Activated CD8-positive, alpha-beta memory T cell treated with anti-CD3 and anti-CD28 coated beads, Interleukin-2, amount 10 ng/mL, durations not matched to agents 7 days and 5 days (primary cell): ENCODE results near the gene NPAS2. TPM values are rescaled to one million over a fixed set of nuclear protein-coding genes. Genes with fewer than 3 reads are reported as not detected.

ENCODE experiments used
- ATAC-seq: fragments of 150-1000 bp; cut with Tn5 transposase; one replicate; pipeline ENCODE4 v1.10.0; 2021; ENCODE audit warnings: moderate library complexity
- CTCF ChIA-PET: fragments of 350-600 bp; sonication (Branson Sonifier 250); formaldehyde crosslinking; loops from one replicate; lab custom pipeline; 2021; ENCODE audit warnings: antibody characterized with exemption; lab: Charles Lee
- DNase-seq: peaks from one replicate; pipeline ENCODE4 v3.0.0-alpha.2; 2020
- H3K27ac Mint-ChIP-seq: one replicate; pipeline ENCODE4 v1.8.0; 2021; ENCODE audit warnings: mild to moderate bottlenecking, mixed read lengths
- H3K27me3 Mint-ChIP-seq: one replicate; pipeline ENCODE4 v1.8.0; 2021; ENCODE audit warnings: mixed read lengths
- H3K36me3 Mint-ChIP-seq: one replicate; pipeline ENCODE4 v1.8.0; 2021; ENCODE audit warnings: mild to moderate bottlenecking, mixed read lengths
- H3K4me1 Mint-ChIP-seq: one replicate; pipeline ENCODE4 v1.8.0; 2021; ENCODE audit warnings: mixed read lengths
- H3K4me3 Mint-ChIP-seq: one replicate; pipeline ENCODE4 v1.8.0; 2021; ENCODE audit warnings: mild to moderate bottlenecking, moderate library complexity, mixed read lengths
- H3K9me3 Mint-ChIP-seq: one replicate; pipeline ENCODE4 v1.8.0; 2022; ENCODE audit warnings: low read depth, mixed read lengths
- total RNA-seq, 2 experiments: library from RNA; stranded (reverse); gene quantifications; one replicate each; pipeline ENCODE4 v1.2.3, GENCODE V29; 2021

NPAS2 gene
- total RNA-seq, 2 experiments from 2014 or later, result 0.41 to 0.47 TPM

DNA sequence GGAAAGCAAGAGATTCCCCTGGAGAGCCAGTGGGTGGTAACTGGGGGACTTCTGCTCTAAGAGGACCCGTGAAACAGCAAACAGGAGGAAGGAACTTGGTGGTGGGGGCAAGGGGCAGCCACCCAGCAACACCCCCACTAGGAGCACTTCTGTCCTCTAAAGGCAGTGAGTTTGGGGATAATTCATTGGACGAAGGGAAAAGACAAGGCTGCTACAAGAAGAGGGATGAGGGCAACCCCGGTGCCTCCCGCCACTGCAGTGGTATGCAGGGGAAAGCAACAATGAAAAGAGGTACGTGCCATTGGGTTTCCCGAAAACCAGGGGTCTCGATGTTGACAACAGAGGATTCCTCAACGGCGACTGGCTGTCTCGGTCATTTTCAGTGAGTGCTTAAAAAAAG, 191.2 kb downstream of the NPAS2 start:
- peaks cover 57% of the 10 kb centered on the region for H3K36me3 Mint-ChIP-seq
- H3K4me1 Mint-ChIP-seq, result peaks cover 37% of the 10 kb centered on the region
- CTCF ChIA-PET, result no interaction called here

DNA sequence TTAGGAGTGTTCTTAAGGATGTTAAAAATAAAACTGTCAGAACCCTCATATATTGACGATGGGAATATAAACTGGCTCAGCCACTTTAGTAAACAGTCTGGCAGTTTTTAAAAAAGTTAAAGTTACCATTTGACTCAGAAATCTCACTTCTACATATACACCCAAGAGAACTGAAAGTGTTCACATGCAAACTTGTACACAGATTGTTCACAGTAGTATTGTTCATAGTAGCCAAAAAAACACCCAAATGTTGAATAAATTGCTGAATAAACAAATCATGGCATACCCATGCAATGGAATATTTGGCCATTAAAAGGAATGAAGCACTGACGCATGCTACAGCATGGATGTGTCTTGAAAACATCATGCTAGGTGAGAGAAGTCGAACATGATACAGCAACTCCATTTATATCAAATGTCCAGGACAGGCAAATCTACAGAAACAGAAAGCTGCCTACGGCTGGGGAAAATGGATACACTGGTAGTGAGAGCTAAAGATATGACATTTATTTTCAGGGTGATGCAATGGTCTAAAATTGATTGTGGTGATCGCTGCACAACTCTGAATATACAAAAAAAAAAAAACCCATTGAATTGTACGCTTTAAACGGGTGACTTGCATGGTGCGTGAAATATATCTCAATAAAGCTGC, 192.2 kb downstream of the NPAS2 start:
- ATAC-seq (no peak), DNase-seq (no peak)
- no peak overlapping the region for H3K4me3 Mint-ChIP-seq
- H3K36me3 Mint-ChIP-seq, result peaks cover 49% of the 10 kb centered on the region
- H3K9me3 Mint-ChIP-seq, result no peaks in the 10 kb centered on the region
- CTCF ChIA-PET, result interaction anchor here (0.7 to 3.0 kb wide), 17 partner anchors 9 to 405 kb away, joined by 3 to 24 read pairs (median 4); partner anchors contain the start of genes CNOT11, RPL31 and TBC1D8
- H3K27me3 Mint-ChIP-seq, result no peaks in the 10 kb centered on the region
- peak overlapping the region; percentile 28 for H3K27ac Mint-ChIP-seq
- H3K4me1 Mint-ChIP-seq, result peaks cover 34% of the 10 kb centered on the region

More for the DNA sequence above, 191.2 kb downstream of the NPAS2 start:
- H3K27me3 Mint-ChIP-seq, result no peaks in the 10 kb centered on the region
- no peak overlapping the region for H3K27ac Mint-ChIP-seq
- ATAC-seq (no peak), DNase-seq (no peak)
- H3K4me3 Mint-ChIP-seq, result no peak overlapping the region
- H3K9me3 Mint-ChIP-seq, result no peaks in the 10 kb centered on the region

DNA sequence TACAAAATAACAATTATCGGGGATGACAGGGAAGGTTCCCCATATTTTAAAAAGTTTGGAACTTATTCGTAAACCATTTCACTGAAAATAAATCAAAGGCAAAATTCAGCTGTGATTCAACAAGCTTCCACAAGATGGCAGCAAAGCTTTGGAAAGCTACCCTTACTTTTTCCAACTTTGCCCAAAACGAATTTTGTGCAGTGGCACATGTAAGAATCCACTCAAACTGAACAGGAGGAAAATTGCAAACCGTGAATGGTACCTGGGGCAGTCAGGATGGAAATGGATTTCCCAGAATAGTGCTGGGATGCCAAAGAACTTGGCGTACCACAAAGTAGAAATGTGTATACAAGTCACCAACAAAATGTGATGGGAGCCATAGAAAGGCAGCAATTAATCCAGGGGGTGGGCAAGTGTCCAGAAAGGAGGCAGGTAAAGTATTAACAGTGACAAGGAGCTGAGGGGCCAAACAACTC, 192.8 kb downstream of the NPAS2 start:
- no peak overlapping the region for H3K27ac Mint-ChIP-seq
- H3K36me3 Mint-ChIP-seq, result peaks cover 43% of the 10 kb centered on the region
- ATAC-seq (no peak), DNase-seq (no peak)
- no peaks in the 10 kb centered on the region for H3K9me3 Mint-ChIP-seq
- peaks cover 29% of the 10 kb centered on the region for H3K4me1 Mint-ChIP-seq
- H3K4me3 Mint-ChIP-seq, result no peak overlapping the region
- CTCF ChIA-PET, result interaction anchor here (0.7 to 3.0 kb wide), 18 partner anchors 9 to 406 kb away, joined by 3 to 24 read pairs (median 4); partner anchors contain the start of genes CNOT11, RPL31 and TBC1D8
- H3K27me3 Mint-ChIP-seq, result no peaks in the 10 kb centered on the region

DNA sequence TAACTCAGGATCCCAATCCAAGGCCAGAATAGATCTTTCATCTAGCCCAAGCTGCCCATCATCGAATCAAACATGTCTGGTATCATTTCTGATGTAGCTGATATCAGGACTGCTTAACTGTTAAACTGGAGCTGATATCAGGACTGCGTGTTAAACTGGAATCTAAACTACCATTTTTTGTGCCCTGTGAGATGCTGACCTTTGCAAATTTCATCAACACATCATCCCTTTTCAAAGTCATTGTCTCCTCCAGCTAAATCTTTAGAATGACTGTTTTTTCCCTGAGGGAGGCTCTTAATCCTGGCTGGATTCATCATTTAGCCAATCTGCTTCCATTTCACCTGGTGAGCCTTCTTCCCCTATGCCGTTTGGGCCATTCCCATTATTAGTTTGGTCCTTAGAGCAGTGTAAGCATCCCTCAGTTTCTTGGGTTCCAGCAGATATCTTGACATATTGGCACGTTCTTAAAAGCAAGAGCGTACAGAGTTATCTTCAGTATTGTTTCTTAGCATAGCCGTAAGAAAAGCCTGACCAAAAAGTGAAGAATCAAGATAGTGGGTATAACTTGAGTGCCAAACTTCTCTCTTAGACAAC, 194.4 kb downstream of the NPAS2 start:
- no peak overlapping the region for H3K4me3 Mint-ChIP-seq
- H3K4me1 Mint-ChIP-seq, result peaks cover 19% of the 10 kb centered on the region
- CTCF ChIA-PET, result interaction anchor here (0.8 to 3.0 kb wide), 5 partner anchors 11 to 328 kb away, joined by 3 to 24 read pairs (median 3); partner anchors contain the start of gene RPL31
- peaks cover 38% of the 10 kb centered on the region for H3K36me3 Mint-ChIP-seq
- H3K27ac Mint-ChIP-seq, result no peak overlapping the region
- H3K27me3 Mint-ChIP-seq, result no peaks in the 10 kb centered on the region
- DNase-seq (no peak), ATAC-seq (no peak)
- no peaks in the 10 kb centered on the region for H3K9me3 Mint-ChIP-seq

DNA sequence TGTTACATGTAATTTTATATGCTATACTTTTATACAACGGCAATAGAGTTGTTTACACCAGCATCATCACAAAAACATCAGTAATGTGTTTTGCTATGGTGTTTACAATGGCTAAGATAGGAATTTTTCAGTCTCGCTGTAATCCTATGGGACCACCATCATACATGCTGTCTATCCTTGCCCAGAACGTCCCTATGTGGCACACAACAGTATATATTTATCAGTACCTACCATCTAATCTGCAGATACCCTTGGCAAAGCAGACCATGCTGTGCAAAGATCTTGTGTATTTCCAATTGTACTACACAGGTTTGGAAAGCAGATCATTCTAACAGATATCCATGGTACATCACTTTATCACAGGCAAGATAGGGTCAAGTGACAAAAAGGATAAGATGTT, 197.4 kb downstream of the NPAS2 start:
- CTCF ChIA-PET, result interaction anchor here (1.1 kb wide), 1 partner anchor 10 kb away, joined by 3 read pairs; no protein-coding TSS in a partner anchor
- ATAC-seq (no peak), DNase-seq (no peak)
- no peak overlapping the region for H3K4me3 Mint-ChIP-seq
- H3K27ac Mint-ChIP-seq, result no peak overlapping the region
- H3K4me1 Mint-ChIP-seq, result no peaks in the 10 kb centered on the region
- H3K36me3 Mint-ChIP-seq, result peaks cover 33% of the 10 kb centered on the region
- H3K27me3 Mint-ChIP-seq, result no peaks in the 10 kb centered on the region
- no peaks in the 10 kb centered on the region for H3K9me3 Mint-ChIP-seq

DNA sequence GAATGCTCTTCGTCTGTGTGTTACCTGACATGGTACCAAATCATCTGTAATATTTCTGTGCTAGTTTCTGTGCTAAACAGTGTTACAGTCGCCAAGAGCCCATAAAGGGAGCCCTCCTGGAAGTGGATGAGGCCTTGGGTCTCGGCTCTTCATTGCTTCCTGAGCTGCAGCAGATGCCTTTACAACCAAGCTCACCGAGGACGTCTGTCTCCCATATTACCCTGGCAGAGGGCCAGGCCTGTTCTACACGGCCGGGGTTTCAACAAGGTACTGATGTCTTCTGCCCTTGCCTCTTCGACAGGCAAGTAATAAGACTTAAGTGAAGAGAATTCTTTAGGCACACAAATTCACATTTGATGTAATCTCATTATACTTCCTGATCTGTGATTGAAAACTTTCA, 199.0 kb downstream of the NPAS2 start:
- CTCF ChIA-PET, result no interaction called here
- Mint-ChIP-seq H3K27me3 (no peaks in the 10 kb centered on the region), H3K27ac (peak overlapping the region; percentile 14), H3K36me3 (peaks cover 24% of the 10 kb centered on the region), H3K4me3 (no peak overlapping the region), H3K9me3 (no peaks in the 10 kb centered on the region), H3K4me1 (no peaks in the 10 kb centered on the region)
- DNase-seq, result no peak
- no peak for ATAC-seq

DNA sequence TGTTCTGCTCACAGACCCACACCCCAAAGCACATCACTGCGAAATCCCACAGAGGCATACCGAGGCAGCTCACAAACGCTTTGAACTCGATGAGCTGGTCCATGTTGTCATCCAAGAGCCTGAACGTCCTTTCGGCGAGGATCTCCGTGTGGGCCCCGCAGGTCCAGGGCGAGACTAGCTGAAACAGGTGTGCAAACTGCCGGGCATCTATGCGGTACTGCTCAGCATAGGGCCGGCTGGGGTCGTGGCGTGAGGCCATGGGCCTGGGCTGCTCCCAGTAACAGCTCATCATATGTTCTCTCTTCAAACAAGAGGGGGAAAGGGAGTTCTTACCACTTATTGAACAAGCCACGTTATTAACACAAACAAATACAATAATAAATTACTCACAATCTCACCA, 202.3 kb downstream of the NPAS2 start:
- ATAC-seq (no peak), DNase-seq (no peak)
- Mint-ChIP-seq H3K9me3 (no peaks in the 10 kb centered on the region), H3K27me3 (no peaks in the 10 kb centered on the region), H3K27ac (no peak overlapping the region), H3K4me1 (no peaks in the 10 kb centered on the region), H3K36me3 (peaks cover 9% of the 10 kb centered on the region), H3K4me3 (no peak overlapping the region)
- CTCF ChIA-PET, result interaction anchor here (1.5 kb wide), 1 partner anchor 10 kb away, joined by 5 read pairs; no protein-coding TSS in a partner anchor

DNA sequence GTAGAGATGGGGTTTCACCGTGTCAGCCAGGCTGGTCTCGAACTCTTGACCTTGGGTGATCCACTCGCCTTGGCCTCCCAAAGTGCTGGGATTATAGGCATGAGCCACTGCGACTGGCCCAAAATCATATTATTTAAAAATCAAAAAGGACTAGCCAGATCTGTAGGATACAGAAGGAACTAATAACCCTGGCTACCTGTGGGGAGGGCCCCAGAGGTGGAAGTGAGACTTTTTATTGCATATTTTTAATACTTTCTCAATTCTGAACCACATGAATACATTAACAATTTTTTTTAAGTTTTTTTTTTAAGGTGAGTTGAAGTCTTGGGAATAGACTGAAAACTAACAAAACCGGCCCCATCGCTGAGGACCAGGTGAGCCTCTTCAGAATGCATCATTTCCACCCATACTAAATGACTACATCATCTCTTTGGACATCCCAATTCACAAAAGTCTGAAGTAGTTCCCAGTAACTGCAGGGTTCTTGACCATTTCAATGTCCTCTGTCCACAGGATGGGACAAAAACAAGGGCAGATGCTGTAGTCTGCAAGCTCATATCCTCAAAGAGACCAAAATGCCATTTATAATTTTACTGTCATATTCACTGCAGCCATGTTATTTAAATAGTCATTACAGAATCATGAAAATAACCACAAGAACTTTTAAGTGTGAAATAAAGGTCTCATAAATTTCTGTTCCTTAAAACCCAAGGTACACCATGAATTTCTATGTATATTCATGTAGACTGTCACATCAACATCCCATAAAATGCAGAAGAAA, 203.6 kb downstream of the NPAS2 start:
- H3K36me3 Mint-ChIP-seq, result peaks cover 9% of the 10 kb centered on the region
- no peaks in the 10 kb centered on the region for H3K4me1 Mint-ChIP-seq
- no peaks in the 10 kb centered on the region for H3K27me3 Mint-ChIP-seq
- ATAC-seq (no peak), DNase-seq (no peak)
- no peak overlapping the region for H3K27ac Mint-ChIP-seq
- H3K9me3 Mint-ChIP-seq, result no peaks in the 10 kb centered on the region
- H3K4me3 Mint-ChIP-seq, result no peak overlapping the region
- CTCF ChIA-PET, result no interaction called here

DNA sequence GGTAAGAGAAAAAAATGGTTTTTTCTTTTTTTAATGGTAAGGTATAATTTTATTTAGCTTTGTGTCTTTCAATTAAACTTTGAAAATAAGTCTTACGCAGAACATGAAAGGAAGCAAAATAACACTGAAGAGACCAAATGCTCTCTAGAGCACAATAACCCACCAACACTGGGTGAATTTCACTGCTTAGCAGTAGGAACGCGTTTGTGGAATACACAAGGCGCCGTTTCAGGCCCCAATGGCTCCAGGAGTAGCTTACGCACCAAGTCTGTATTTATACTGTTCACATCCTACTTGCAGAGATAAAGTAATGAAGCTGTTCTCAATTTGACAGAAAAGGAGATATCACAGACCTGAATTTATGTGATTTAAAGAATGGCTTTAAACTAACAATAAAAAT, 205.6 kb downstream of the NPAS2 start:
- Mint-ChIP-seq H3K27ac (no peak overlapping the region), H3K9me3 (no peaks in the 10 kb centered on the region), H3K27me3 (no peaks in the 10 kb centered on the region), H3K36me3 (peaks cover 4% of the 10 kb centered on the region), H3K4me1 (no peaks in the 10 kb centered on the region), H3K4me3 (no peak overlapping the region)
- DNase-seq (no peak), ATAC-seq (no peak)
- CTCF ChIA-PET, result interaction anchor here (0.8 to 2.2 kb wide), 2 partner anchors 13 to 180 kb away, joined by 3 to 7 read pairs; no protein-coding TSS in a partner anchor

DNA sequence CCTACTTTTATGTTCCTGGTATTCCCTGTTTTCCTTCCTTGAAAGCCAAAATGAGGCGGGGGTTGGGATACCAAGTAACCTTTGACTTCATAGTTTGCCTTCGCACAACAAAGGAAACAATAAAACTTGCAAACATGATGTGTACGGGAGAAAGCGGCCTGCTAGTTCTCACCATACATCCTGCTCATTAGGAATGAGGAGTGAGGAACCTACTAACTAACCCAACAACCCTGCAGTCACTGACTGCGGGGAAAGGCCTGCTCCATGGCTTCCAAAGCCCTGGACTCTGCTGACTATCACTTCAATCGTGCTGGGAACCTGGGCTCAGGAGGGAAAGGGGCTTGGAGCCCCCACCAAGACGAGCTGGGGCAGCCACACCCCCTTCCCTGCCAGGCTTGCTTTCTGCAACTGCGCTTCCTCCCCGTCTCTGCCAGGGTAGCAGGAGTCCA, 206.3 kb downstream of the NPAS2 start:
- no peak for DNase-seq
- Mint-ChIP-seq H3K36me3 (peaks cover 1% of the 10 kb centered on the region), H3K4me3 (no peak overlapping the region), H3K9me3 (no peaks in the 10 kb centered on the region), H3K27ac (no peak overlapping the region), H3K4me1 (no peaks in the 10 kb centered on the region), H3K27me3 (no peaks in the 10 kb centered on the region)
- ATAC-seq, result no peak
- CTCF ChIA-PET, result interaction anchor here (0.5 to 2.2 kb wide), 3 partner anchors 14 to 236 kb away, joined by 3 to 7 read pairs (median 3); no protein-coding TSS in a partner anchor

DNA sequence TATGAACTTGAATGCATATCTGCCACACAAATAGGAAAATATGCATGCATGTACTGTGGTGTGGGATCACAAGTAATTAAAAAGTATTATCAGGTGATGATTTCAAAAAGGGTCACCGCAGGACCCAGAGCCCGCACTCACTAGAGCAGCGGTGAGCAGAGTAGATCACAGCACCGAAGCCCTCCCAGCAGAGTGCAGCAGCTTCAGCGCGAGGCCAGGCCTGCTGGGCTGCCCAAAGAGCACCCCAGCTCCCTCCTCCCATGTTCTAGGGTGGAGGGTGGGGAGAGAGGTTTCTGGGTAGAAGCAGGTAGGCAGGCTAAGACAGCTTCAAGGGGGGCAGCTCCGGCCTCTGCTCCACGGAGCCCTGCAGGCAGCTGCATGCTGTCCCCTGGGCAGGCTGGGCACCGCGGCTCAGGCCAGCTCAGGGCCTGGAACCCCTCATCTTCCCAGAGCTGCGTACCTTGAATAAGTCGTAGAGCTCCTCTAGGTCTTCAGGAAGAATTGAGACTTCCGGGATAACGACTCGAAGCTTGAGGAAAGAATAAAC, 207.1 kb downstream of the NPAS2 start:
- Mint-ChIP-seq H3K4me1 (no peaks in the 10 kb centered on the region), H3K4me3 (no peak overlapping the region), H3K27ac (no peak overlapping the region), H3K27me3 (peaks cover 2% of the 10 kb centered on the region), H3K9me3 (no peaks in the 10 kb centered on the region), H3K36me3 (peaks cover 1% of the 10 kb centered on the region)
- DNase-seq, result no peak
- CTCF ChIA-PET, result interaction anchor here (0.5 to 2.2 kb wide), 4 partner anchors 9 to 236 kb away, joined by 3 to 7 read pairs (median 3); no protein-coding TSS in a partner anchor
- ATAC-seq, result no peak

DNA sequence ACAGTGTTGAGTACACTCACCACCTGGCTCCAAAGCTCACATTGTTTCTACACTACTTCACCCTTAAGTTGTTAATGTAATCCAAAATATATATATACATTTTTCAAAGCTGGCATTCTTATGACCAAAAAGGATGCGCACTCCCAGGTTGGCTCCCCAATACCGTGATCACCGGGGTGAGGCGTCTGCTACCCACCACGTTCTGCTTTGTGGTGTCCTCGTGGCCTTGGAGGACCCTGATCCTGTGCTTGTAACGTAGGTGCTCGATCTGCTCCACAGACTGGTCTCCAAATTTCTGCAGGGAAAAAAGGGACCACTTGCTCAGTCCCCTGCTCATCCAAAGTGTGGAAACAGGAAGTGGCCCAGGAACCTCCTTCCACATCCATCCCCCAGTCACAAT, 207.9 kb downstream of the NPAS2 start:
- DNase-seq, result no peak
- H3K36me3 Mint-ChIP-seq, result no peaks in the 10 kb centered on the region
- H3K4me1 Mint-ChIP-seq, result no peaks in the 10 kb centered on the region
- H3K27me3 Mint-ChIP-seq, result peaks cover 5% of the 10 kb centered on the region
- CTCF ChIA-PET, result interaction anchor here (1.4 kb wide), 1 partner anchor 10 kb away, joined by 3 read pairs; no protein-coding TSS in a partner anchor
- H3K4me3 Mint-ChIP-seq, result no peak overlapping the region
- no peak overlapping the region for H3K27ac Mint-ChIP-seq
- no peaks in the 10 kb centered on the region for H3K9me3 Mint-ChIP-seq
- ATAC-seq, result no peak
